MM.1S (cell line): ENCODE measurements around the gene SVEP1.

Experiments
- DNase-seq: peaks from one replicate; pipeline ENCODE4 v3.0.0-alpha.2; 2015
- H2AFZ ChIP-seq: fragments of 300-600 bp; sonication (generic); 2 replicates; pipeline ENCODE4 v1.6.0; 2016; ENCODE audit warnings: antibody characterized with exemption, low read length
- H3F3A ChIP-seq: fragments of 300-600 bp; sonication (generic); 2 replicates; pipeline ENCODE4 v1.6.1; 2016; ENCODE audit warnings: mild to moderate bottlenecking, antibody characterized with exemption, low read length, moderate library complexity, mixed read lengths; ENCODE audit not compliant: insufficient read depth
- H3K27ac ChIP-seq: fragments of 300-600 bp; sonication (generic); 2 replicates; pipeline ENCODE4 v1.5.1; 2016; ENCODE audit warnings: mild to moderate bottlenecking, low read length
- H3K27me3 ChIP-seq: fragments of 300-600 bp; sonication (generic); replicated peaks from 2 replicates; pipeline ENCODE4 v1.6.0; 2016; ENCODE audit warnings: low read length; ENCODE audit not compliant: insufficient read depth
- H3K36me3 ChIP-seq: fragments of 300-600 bp; sonication (generic); replicated peaks from 2 replicates; pipeline ENCODE4 v1.6.1; 2016; ENCODE audit warnings: mild to moderate bottlenecking, low read length, mixed read lengths; ENCODE audit not compliant: insufficient read depth
- H3K4me1 ChIP-seq: fragments of 300-600 bp; sonication (generic); 2 replicates; pipeline ENCODE4 v1.6.1; 2016; ENCODE audit warnings: low read length, mixed read lengths
- H3K4me2 ChIP-seq: fragments of 300-600 bp; sonication (generic); 2 replicates; pipeline ENCODE4 v1.6.0; 2016; ENCODE audit warnings: low read depth, low read length
- H3K4me3 ChIP-seq: fragments of 300-600 bp; sonication (generic); 2 replicates; pipeline ENCODE4 v1.5.1; 2016; ENCODE audit warnings: low read length, mixed read lengths
- H3K79me2 ChIP-seq: fragments of 300-600 bp; sonication (generic); 2 replicates; pipeline ENCODE4 v1.6.1; 2016; ENCODE audit warnings: mixed run types, low read length, mixed read lengths
- H3K9ac ChIP-seq: fragments of 300-600 bp; sonication (generic); 2 replicates; pipeline ENCODE4 v1.6.1; 2016; ENCODE audit warnings: low read length, mixed read lengths
- H3K9me2 ChIP-seq: fragments of 300-600 bp; sonication (generic); replicated peaks from 2 replicates; pipeline ENCODE4 v1.6.1; 2016; ENCODE audit warnings: mild to moderate bottlenecking, low read length, mixed read lengths; ENCODE audit not compliant: insufficient read depth
- H3K9me3 ChIP-seq: fragments of 300-600 bp; sonication (generic); replicated peaks from 2 replicates; pipeline ENCODE4 v1.6.1; 2016; ENCODE audit warnings: mild to moderate bottlenecking, low read length, mixed read lengths; ENCODE audit not compliant: insufficient read depth
- H4K20me1 ChIP-seq: fragments of 300-600 bp; sonication (generic); 2 replicates; pipeline ENCODE4 v1.6.1; 2016; ENCODE audit warnings: mild to moderate bottlenecking, low read length, moderate library complexity, mixed read lengths; ENCODE audit not compliant: insufficient read depth
- CTCF ChIP-seq: fragments of 300-600 bp; sonication (generic); IDR thresholded peaks from 2 replicates; pipeline ENCODE4 v1.5.1; 2016; ENCODE audit warnings: antibody characterized with exemption, low read length, mixed read lengths
- EZH2 ChIP-seq: fragments of 300-600 bp; sonication (generic); optimal IDR thresholded peaks from 2 replicates; pipeline ENCODE3; 2017; ENCODE audit warnings: low read depth, mild to moderate bottlenecking, antibody characterized with exemption, low read length, mixed read lengths
- EZH2phosphoT487 ChIP-seq: fragments of 300-600 bp; sonication (generic); IDR thresholded peaks from 2 replicates; pipeline ENCODE4 v1.6.1; 2018; ENCODE audit warnings: antibody characterized with exemption, low read length

Gene SVEP1

GRCh38 chr9:110561826-110562225 is 17.7 kb downstream of the SVEP1 start:
- Histone ChIP-seq H3F3A (no peaks in the 10 kb centered on the region), H4K20me1 (no peaks in the 10 kb centered on the region), H3K4me1 (no peaks in the 10 kb centered on the region), H3K79me2 (no peaks in the 10 kb centered on the region), H2AFZ (no peak overlapping the region), H3K9ac (no peak overlapping the region), H3K9me2 (no peaks in the 10 kb centered on the region), H3K27ac (no peak overlapping the region), H3K36me3 (no peaks in the 10 kb centered on the region), H3K9me3 (no peaks in the 10 kb centered on the region), H3K27me3 (no peaks in the 10 kb centered on the region), H3K4me3 (no peak overlapping the region), H3K4me2 (no peak overlapping the region)
- no peak for DNase-seq
- TF ChIP-seq EZH2phosphoT487, result no peak
- no peak for TF ChIP-seq CTCF
- no peak for TF ChIP-seq EZH2

- H2AFZ ChIP-seq, result no peak overlapping the region
- H3K9ac ChIP-seq, result no peak overlapping the region
- no peaks in the 10 kb centered on the region for H3K27me3 ChIP-seq
- H3F3A ChIP-seq, result no peaks in the 10 kb centered on the region
- no peaks in the 10 kb centered on the region for H3K36me3 ChIP-seq
- no peaks in the 10 kb centered on the region for H3K4me1 ChIP-seq
- H3K4me2 ChIP-seq, result no peak overlapping the region
- no peak for TF ChIP-seq EZH2
- no peaks in the 10 kb centered on the region for H3K9me2 ChIP-seq
- no peaks in the 10 kb centered on the region for H3K9me3 ChIP-seq
- no peak overlapping the region for H3K27ac ChIP-seq
- H4K20me1 ChIP-seq, result no peaks in the 10 kb centered on the region
- DNase-seq, result no peak
- H3K79me2 ChIP-seq, result no peaks in the 10 kb centered on the region
- H3K4me3 ChIP-seq, result no peak overlapping the region
Observed at GRCh38 chr9:110559869-110560268, 19.7 kb downstream of the SVEP1 start.

GRCh38 chr9:110555551-110556331 is 23.8 kb downstream of the SVEP1 start:
- no peak overlapping the region for H3K4me2 ChIP-seq
- no peak overlapping the region for H3K4me3 ChIP-seq

More at GRCh38 chr9:110555551-110556331, 23.8 kb downstream of the SVEP1 start:
- H3F3A ChIP-seq, result no peaks in the 10 kb centered on the region
- no peaks in the 10 kb centered on the region for H3K4me1 ChIP-seq
- no peak overlapping the region for H3K27ac ChIP-seq
- no peaks in the 10 kb centered on the region for H3K9me3 ChIP-seq
- TF ChIP-seq EZH2 (no peak), CTCF (no peak), EZH2phosphoT487 (no peak)
- H3K79me2 ChIP-seq, result no peaks in the 10 kb centered on the region
- no peak for DNase-seq
- H3K9me2 ChIP-seq, result no peaks in the 10 kb centered on the region
- no peak overlapping the region for H3K9ac ChIP-seq
- H3K27me3 ChIP-seq, result no peaks in the 10 kb centered on the region
- no peak overlapping the region for H2AFZ ChIP-seq
- no peaks in the 10 kb centered on the region for H4K20me1 ChIP-seq
- H3K36me3 ChIP-seq, result no peaks in the 10 kb centered on the region
